Ishikawa (cell line): Measurements from ENCODE around the gene MAGEA3.

Experiments
- EP300 ChIP-seq: IDR thresholded peaks from 2 replicates; pipeline ENCODE4 v1.6.1; 2012; ENCODE audit warnings: borderline replicate concordance
- TCF12 ChIP-seq: IDR thresholded peaks from 2 replicates; pipeline ENCODE4 v1.6.1; 2012; ENCODE audit warnings: low read depth

- no peak for TF ChIP-seq TCF12
- no peak for TF ChIP-seq EP300
These were observed 36.5 kb downstream of the MAGEA3 start for GRCh38 chrX:152735101-152735500.
